GM04503 (cell line): Measurements from ENCODE around the gene EIF5A2.
"Not testable (repeated sequence)": the region's sequence is repeated elsewhere in the genome, so short reads cannot be mapped to it uniquely, and the experiment has no call there.

Experiments
- DNase-seq: peaks from one replicate; pipeline ENCODE4 v3.0.0-alpha.2; 2012; ENCODE audit warnings: low read depth

EIF5A2 gene

DNA sequence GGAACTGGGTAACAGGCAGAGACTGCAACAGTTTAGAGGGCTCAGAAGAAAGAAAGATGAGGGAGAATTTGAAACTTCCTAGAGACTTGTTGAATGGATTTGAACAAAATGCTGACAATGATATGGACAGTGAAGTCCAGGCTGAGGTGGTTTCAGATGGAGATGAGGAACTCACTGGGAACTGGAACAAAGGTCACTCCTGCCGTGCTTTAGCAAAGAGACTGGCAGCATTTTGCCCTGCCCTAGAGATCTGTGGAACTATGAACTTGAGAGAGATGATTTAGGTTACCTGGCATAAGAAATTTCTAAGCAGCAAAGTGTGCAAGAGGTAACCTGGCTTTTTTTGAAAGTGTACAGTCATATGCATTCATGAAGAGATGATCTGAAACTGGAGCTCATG lies 11.7 kb downstream of the EIF5A2 start:
- DNase-seq = no peak

DNA sequence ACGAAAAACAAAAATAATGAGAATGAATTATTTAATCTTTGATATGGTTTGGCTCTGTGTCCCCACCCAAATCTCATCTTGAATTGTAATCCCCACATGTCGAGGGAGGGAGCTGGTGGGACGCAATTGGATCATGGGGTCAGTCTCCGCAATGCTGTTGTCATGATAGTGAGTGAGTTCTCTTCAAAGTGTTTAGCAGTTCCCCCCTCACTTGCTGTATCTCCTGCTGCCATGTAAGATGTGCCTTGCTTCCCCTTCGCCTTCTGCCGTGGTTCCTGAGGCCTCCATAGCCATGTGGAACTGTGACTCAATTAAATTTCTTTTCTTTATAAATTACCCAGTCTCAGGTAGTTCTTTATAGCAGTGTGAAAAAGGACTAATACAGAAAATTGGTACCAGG lies 12.1 kb downstream of the EIF5A2 start:
- not testable (repeated sequence) for DNase-seq

DNA sequence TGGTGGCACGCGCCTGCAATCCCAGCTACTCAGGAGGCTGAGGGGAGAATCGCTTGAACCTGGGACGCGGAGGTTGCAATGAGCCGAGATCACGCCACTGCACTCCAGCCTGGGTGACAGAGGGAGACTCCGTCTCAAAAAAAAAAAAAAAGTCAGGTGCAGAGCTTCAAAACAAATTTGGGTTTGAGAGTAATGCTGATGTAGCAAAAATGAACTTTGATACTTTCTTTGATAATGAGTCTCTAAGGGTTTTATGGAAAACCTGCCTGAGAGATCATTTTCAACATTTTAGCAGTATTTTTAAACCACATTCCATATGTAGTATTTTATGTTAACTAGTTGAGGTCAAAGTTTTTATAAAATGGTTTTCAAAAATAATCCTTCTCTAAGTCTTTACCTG lies 14.5 kb downstream of the EIF5A2 start:
- no peak for DNase-seq

DNA sequence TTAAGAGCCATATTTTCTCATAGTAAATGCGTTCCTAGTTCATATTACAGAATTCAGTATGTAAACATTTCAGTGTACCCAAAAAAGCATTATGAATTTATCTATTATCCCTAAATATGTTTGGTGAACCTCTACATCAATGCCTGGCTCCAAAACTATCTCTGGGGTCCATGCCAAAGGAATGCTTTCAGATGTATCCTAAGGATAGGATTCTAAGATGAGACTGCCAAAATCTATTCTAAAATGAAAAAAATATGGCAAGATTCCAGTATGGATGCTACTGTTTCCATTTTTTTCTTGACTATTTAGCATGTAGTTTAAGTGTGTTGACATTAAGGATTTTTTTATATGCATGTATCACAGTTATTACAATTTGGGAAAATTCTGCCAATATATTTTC lies 18.8 kb downstream of the EIF5A2 start:
- no peak for DNase-seq

DNA sequence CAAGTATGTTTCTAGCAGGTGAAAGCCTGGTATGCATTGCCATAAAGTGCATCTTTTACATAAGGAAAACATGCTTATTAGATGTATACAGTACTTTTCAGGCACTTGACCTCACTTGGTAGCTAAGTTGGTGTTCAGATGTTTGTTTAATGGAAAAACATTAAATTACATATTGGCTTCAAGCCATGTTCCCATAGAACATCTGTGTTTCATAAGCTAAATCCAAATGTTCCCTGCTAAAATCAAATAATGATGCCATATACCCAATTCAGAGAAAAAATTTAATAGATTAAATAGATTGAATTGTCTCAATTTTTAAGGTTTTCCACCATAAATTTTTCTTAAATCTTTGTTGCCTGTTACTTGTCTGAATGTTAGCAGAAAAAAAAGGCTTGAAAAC lies 19.3 kb downstream of the EIF5A2 start:
- no peak for DNase-seq

DNA sequence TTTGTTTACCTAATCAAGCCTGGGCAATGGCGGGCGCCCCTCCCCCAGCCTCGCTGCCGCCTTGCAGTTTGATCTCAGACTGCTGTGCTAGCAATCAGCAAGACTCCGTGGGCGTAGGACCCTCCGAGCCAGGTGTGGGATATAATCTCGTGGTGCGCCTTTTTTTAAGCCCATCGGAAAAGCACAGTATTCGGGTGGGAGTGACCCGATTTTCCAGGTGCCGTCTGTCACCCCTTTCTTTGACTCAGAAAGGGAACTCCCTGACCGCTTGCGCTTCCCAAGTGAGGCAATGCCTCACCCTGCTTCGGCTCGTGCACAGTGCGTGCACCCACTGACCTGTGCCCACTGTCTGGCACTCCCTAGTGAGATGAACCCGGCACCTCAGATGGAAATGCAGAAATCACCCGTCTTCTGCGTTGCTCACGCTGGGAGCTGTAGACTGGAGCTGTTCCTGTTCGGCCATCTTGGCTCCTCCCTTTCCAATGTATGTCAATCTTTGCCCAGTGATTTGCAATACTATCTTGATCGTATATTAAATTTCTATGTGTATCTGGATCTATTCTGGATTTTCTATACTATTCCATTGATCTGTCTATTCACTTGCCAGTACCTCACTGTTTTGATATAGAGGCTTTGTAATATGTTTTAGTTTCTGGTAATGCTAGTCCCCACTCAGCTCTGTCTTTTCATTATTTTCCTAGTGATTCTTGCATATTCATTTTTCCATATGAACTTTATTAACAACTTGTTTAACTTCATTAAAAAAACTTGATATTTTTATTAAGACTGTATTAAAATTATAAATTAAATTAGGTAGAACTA lies 24.1 kb downstream of the EIF5A2 start:
- not testable (repeated sequence) for DNase-seq

DNA sequence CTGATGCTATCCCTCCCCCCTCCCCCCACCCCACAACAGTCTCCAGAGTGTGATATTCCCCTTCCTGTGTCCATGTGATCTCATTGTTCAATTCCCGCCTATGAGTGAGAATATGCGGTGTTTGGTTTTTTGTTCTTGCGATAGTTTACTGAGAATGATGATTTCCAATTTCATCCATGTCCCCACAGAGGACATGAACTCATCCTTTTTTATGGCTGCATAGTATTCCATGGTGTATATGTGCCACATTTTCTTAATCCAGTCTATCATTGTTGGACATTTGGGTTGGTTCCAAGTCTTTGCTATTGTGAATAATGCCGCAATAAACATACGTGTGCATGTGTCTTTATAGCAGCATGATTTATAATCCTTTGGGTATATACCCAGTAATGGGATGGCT lies 29.7 kb downstream of the EIF5A2 start:
- DNase-seq = not testable (repeated sequence)

DNA sequence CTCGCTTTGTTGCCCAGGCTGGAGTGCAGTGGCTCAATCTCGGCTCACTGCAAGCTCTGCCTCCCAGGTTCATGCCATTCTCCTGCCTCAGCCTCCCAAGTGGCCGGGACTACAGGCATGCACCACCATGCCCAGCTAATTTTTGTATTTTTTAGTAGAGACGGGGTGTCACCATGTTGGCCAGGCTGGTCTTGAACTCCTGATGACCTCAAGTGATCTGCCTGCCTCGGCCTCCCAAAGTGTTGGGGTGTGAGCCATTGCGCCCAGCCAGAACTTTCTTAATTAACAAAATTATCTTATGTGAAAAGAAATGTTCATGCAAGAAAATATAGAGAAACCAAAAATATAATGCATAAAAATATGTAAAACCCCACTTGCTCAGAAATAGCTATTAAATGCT lies 31.1 kb downstream of the EIF5A2 start:
- DNase-seq = not testable (repeated sequence)

DNA sequence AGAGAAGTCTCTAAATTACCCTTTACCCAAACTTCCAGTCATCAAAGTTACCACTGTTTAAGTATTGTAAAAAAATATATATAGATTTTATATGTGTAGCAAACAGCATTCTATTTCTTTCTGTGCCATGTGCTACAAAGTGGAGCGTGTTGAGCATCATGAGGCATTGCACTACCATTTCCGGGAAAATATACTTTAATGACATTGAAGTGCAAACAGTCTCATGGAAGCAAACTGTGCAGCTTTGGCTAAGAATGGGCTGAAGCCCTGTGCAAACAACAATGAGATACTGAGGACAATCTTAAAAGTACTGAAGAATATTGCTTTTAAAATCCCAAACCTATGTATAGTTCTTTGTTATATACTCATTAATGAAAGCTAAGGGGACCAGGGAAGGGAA lies 31.9 kb downstream of the EIF5A2 start:
- DNase-seq = no peak

DNA sequence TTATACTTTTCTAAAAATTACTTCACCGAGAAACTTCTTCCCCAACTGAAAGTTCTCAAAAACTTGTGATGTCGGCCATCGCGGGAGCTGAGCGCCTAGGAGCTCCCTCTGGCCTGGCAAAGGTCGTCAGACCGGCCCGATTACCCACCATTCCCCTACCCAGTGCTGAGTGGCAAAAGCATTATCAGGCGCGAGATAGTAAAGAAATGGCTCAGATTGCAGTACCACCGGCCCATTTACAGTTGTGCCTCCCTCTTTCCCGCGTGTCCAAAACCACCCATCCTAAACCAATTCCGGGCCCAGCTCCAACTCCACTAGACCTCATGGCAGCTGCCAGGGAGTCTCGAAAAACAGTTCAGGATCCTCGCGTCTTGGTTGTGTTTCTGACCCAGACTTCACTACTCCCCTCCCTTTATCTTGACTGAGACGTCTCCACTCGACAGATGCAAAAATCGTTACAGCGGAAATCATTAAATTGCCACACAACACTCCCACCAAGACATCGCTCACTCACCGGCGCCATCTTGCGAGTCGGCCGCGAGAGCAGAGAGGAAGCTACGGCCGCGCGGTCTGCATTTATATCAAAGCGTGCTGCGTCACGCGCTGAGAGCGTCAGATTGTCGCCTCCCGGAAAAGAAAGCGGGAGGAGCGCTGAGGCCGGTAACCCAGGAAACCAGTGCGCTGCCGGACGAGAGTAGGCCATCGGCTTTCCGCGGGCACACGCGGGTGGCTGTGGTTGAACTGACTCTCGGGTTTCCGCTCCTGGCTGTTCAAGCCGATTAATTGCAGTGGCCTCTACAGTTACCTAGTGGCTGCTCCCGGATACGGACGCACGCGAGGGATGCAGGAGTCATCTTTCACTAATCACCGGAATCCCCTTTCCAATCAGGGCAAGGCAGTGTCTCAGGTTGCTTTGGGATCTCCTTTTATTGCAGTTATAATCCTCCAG lies 38.5 kb downstream of the EIF5A2 start, which contains the start of gene RPL22L1:
RPL22L1 (minus strand) TSS at position 551 of the 949 bp plus-strand sequence; CDS start at position 523, 28 bp downstream.
- DNase-seq = peak; percentile 80

DNA sequence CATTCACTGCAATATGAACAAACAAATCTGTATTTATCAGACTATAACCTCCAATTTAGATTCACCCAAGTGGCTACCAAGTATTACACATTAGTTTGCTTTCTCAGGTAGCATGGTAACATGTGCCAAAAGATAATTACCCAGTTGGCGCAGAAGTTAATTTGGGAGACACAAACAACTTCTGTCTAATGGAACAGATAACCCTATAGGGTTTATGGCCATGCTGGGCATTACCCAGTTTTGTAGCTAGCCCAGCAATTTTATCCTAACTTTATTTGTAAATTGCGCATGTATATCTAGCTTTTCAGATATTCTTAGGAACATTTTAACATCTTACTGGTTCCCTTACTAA lies 39.2 kb downstream of the EIF5A2 start:
- no peak for DNase-seq

DNA sequence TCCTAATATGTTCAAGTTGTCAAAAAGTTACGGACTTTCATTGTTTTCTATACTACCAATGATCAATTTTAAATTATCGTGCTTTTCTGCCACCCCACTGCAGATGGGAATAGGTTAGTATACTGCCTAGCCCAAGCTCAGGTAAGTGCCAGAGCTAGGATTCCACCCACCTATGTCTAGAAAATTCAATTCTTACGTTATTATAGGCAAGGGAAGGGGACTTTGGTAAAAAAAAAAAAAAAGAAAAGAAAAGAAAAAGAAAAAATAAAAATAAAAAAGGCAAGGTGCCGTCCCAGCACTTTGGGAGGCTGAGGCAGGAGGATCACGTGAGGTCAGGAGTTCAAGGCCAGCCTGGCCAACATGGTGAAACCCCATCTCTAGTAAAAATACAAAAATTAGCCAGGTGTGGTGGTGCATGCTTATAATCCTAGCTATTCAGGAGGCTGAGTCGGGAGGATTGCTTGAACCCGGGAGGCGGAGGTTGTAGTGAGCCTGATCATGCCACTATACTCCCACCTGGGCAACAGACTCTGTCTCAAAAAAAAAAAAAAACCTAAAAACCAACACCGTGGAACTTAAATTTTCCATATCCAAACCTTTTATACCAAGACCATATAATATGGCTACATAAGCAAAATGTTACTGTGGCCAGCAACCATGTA lies 39.7 kb downstream of the EIF5A2 start:
- DNase-seq = no peak

DNA sequence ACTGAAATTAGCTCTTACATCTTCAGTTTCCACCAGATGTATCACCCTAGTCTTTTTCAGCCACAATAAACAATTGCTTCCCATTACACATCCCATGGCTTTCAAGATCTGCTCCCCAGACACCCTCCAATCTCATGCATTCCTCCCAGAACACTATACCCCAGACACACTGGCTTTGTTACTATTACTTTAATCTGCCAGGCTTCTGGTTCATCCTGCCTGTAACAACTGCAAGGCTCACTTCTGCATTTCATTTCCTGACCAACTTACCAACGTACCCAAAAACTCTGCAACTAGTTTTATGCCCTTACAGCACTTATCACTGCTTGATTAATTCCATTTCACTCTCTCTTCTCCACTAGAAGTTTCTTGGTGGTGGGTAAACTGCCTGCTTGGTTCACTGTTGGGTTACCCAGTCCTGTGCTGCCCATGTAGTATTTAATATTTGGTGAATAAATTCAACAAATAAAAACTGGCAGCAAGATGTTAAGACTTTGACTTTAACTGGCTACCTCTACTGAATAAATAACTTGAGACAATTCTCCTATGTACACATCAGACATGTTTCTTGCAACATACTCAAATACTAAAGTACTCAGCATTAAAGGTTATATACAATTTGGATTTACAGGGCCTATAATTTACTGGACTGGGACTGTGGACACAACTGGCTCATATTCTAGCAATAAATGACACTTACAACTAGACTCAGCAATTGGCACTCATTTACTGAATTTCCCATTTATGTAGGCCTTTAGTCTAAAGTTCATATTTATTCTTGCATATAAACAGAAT lies 41.1 kb downstream of the EIF5A2 start:
- no peak for DNase-seq

DNA sequence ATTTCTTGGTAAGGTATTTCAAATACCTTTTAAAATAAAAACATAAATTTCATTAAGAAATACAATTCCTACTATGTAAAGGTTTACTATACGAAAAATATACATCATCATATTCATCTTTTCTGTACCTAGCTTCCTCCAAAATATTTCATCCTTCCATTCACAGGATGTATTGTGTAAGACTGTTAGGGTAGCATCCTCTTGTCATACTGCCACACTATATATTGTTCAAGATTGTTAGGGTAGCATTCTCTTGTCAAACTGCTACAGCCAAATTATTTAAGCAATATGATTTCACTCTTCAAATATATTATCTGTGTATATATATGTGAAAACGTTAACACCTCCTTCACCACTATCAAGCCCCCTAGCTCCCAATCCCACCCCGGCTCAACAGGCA lies 41.9 kb downstream of the EIF5A2 start:
- no peak for DNase-seq

DNA sequence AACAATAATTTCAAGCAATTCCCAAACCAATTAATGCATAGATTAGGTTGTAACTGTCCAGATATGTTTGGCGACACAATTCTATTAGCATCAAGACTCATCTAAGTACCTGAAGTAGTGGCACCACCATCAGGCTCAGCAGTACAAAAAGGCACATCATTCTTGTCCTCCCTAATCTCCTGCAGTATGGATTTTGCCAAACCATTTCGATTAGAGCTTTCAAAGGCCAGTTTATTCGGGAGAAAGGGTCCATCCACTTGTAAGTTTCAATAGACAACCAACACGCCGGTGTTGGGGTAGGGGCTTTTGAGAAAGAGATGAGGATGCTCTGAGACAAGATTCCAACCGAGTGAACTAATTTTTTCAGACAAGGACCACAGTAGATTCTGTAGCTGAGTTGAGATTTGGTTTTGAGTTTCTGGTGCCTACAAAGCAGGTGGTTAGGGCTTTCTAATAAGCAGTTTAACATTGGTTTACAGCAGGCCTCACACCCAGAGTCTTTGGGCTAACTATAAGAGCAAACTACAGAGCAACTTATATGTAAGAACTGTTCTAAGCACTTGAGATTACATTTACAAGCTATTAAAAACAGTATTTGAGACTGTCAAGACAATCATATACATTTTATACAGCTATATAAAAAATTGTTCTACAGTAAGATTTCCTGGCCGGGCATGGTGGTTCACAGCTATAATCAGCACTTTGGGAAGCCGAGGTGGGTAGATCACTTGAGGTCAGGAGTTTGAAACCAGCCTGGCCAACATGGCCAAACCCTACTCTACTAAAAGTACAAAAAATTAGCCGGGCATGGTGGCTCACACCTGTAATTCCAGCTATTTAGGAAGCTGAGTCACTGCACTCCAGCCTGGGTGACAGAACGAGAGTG lies 43.0 kb downstream of the EIF5A2 start:
- no peak for DNase-seq

DNA sequence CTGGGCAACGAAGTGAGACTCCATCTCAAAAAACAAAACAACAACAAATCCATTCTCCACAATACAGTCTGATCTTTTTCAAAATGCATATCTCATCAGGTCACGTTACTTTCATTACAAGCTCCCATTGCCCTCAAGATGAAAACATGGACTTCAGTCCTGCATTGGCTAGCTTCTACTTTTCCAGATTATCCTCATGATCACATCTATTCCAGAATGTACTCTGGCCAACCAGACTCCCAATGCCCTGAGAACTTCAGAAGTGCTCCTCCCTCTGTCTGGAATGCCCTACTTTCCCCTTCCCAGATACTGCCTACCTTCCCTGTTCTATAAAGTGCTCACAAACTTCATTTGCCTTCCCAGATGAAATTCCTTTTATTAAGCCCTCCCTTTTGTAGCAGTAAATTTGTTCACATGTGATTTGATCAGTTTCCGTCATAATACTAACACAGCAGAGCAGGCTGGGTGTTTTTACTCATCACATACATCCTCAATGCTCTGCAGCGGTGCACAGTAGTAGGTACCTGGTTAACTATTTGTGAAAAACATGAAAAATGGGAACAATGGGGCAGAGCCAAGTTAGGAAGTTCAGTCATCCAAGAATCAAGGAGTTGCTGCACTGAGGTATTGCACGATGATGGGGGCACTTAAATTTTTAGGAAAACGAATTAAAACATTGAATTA lies 43.8 kb downstream of the EIF5A2 start:
- no peak for DNase-seq

DNA sequence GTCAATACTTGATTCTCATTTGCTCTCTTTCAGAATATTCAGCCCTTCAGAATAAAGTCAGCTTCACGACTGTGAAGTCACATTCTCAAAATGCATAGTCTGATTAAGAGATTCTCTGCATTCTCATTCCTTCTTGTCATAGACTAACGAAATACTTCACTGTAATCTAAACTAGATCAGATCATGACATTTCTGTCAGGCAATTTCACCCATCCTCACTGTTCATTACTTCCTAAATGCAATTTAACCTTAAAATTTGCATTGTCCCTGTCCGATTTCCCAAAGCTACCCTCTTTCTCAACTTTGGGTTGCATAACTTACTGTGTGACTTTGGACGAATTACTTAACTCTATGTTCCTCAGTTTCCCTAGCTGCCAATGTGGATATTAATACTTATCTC lies 44.6 kb downstream of the EIF5A2 start:
- no peak for DNase-seq

DNA sequence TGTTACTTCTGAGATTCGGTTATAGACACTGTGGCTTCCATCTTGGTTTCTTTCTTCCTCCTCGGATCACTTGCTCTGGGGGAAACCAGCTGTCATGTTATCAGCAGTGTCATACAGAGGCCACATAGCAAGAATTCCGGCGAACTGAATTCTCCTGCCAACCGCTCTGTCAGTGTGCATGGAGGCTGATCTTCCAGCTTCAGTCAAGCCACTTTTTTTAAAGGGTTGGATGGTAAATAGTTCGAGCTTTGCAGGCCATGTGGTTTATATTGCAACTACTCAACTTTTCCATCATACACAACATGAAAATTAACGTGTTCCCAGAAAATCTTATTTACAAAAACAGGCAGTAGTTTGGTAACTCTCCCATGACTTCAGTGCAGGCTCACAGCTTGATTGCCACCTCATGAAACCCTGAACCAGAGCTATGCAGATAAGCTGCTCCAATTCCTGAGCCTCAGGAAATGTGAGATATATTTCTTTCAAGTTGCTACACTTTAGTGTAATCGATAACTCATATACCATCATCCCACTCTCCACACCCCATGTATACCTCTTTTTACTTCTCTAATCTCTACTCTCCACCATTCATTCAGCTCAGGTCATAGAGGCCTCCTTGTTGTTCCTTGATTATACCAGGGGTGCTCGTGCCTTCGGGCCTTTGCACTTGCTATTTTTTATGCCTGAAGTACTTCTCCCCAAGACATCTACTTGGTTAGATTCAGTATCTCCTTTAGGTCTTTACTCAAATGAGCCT lies 45.6 kb downstream of the EIF5A2 start:
- DNase-seq = peak; percentile 44

DNA sequence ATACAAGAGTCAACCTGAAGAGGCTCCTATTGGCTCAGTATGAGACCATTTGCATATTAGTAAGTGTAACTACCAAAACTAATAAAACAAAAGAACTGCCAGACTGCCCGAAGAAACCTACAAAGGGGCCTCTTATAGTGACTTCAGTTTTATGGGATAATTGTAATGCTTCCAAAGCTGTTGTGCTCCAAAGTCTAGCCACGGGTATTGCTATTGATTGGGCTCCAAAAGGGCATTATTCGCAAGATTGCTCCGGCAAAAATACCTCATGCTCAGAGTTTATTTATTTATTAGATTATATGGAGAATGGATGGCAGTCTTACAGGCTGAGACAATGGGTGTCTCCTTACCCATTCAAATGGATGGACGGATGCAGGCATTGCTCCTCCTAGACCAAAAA lies 49.8 kb downstream of the EIF5A2 start:
- DNase-seq = no peak
